BLaER1 treated with 17β-estradiol and CSF1 and Interleukin-3, amounts not matched to agents 10 nM and 100 nM (cell line): ENCODE data around the gene KRTAP5-5.
"Not testable (repeated sequence)": the region's sequence is repeated elsewhere in the genome, so short reads cannot be mapped to it uniquely, and the experiment has no call there.

Experiments used
- H3K27ac ChIP-seq, 11 experiments: shearing (Covaris generic); formaldehyde crosslinking; 2 replicates each; pipeline ENCODE4 v1.8.1; 2022
- H3K27me3 ChIP-seq, 11 experiments: shearing (Covaris generic); formaldehyde crosslinking; 2 replicates each; pipeline ENCODE4 v1.8.1; 2022
- H3K36me3 ChIP-seq, 11 experiments: shearing (Covaris generic); formaldehyde crosslinking; 2 replicates each; pipeline ENCODE4 v1.8.1; 2022
- H3K4me1 ChIP-seq, 10 experiments: shearing (Covaris generic); formaldehyde crosslinking; 2 replicates each; pipeline ENCODE4 v1.8.1; 2022
- H3K4me2 ChIP-seq, 11 experiments: shearing (Covaris generic); formaldehyde crosslinking; 2 replicates each; pipeline ENCODE4 v1.8.1; 2022
- H3K4me3 ChIP-seq, 10 experiments: shearing (Covaris generic); formaldehyde crosslinking; 2 replicates each; pipeline ENCODE4 v1.8.1; 2022
- H3K9ac ChIP-seq, 11 experiments: shearing (Covaris generic); formaldehyde crosslinking; 2 replicates each; pipeline ENCODE4 v1.8.1; 2022
- H3K9me3 ChIP-seq, 11 experiments: shearing (Covaris generic); formaldehyde crosslinking; replicated peaks in 1 of 11; 2 replicates each; pipeline ENCODE4 v1.8.1; 2022
- H4K20me1 ChIP-seq, 11 experiments: shearing (Covaris generic); formaldehyde crosslinking; 2 replicates each; pipeline ENCODE4 v1.8.1; 2022
- Cebpa-rat ChIP-seq, 11 experiments: shearing (Covaris generic); IDR thresholded peaks; 2 replicates each; pipeline ENCODE4 v1.8.1; 2022

Gene KRTAP5-5, protein sequence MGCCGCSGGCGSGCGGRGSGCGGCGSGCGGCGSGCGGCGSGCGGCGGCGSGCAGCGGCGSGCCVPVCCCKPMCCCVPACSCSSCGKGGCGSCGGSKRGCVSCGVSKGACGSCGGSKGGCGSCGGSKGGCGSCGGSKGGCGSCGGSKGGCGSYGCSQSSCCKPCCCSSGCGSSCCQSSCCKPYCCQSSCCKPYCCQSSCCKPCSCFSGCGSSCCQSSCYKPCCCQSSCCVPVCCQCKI

GRCh38 chr11:1629326-1630185, at the start of gene KRTAP5-5:
Gene KRTAP5-5 (plus strand): TSS chr11:1629775. CDS start chr11:1629841, 66 bp downstream.
- no peaks in the 10 kb centered on the region for H3K9me3 ChIP-seq
- no peak within 1 kb of the TSS for H3K27ac ChIP-seq
- no peak within 1 kb of the TSS for H3K9ac ChIP-seq
- H4K20me1 ChIP-seq: no peaks in the 10 kb centered on the region; a peak in 1 of 22 replicates
- no peaks in the 10 kb centered on the region for H3K36me3 ChIP-seq
- H3K27me3 ChIP-seq: peaks cover 0 to 11% (median 0%) of the 10 kb centered on the region in 11 experiments; a peak in 3 of 22 replicates
- peak within 1 kb of the TSS in 5 of 11 experiments; percentile 0 to 36 (median 9); a peak in 4 of 22 replicates for H3K4me2 ChIP-seq
- no peak within 1 kb of the TSS for H3K4me3 ChIP-seq
- no peak for TF ChIP-seq Cebpa-rat (IDR thresholded peaks at IDR 0.05)
- H3K4me1 ChIP-seq: peaks cover 0 to 16% (median 4%) of the 10 kb centered on the region in 10 experiments; a peak in 9 of 20 replicates

- Histone ChIP-seq H3K4me1 (peaks cover 34 to 46% (median 36%) of the 10 kb centered on the region in 10 experiments), H3K36me3 (no peaks in the 10 kb centered on the region; a peak in 2 of 22 replicates), H3K27ac (no peak overlapping the region), H3K9me3 (peaks cover 31 to 55% (median 51%) of the 10 kb centered on the region in 11 experiments), H3K4me3 (0 out of 20 replicates have a peak overlapping the region, but pooled peaks of 1 of the 10 experiments have one; percentile 14), H4K20me1 (no peaks in the 10 kb centered on the region), H3K9ac (no peak overlapping the region), H3K27me3 (peaks cover 0 to 50% (median 45%) of the 10 kb centered on the region in 11 experiments; a peak in 18 of 22 replicates), H3K4me2 (no peak overlapping the region)
- no peak for TF ChIP-seq Cebpa-rat (IDR thresholded peaks at IDR 0.05)
Observed at GRCh38 chr11:1581976-1582375, 47.6 kb upstream of the KRTAP5-5 start.

DNA sequence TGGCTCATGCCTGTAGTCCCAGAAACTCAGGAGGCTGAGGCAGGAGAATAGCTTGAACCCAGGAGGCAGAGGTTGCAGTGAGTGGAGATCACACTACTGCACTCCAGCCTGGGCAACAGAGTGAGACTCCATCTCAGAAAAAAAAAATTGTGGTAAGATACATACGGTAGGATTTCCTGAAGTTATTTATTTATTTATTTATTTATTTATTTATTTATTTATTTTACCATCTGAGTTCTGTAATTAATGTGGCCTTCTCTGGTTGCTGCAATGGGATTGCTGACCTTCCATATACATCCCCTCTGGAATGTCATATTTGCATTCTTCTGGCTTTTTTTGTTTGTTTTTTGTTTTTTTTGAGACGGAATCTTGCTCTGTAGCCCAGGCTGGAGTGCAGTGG, 46.7 kb upstream of the KRTAP5-5 start:
- H3K4me2 ChIP-seq, H3K27ac ChIP-seq, H4K20me1 ChIP-seq, H3K9ac ChIP-seq, H3K4me3 ChIP-seq, H3K36me3 ChIP-seq: not testable (repeated sequence)
- peaks cover 44 to 55% (median 46%) of the 10 kb centered on the region in 10 experiments for H3K4me1 ChIP-seq
- H3K9me3 ChIP-seq: peaks cover 27 to 55% (median 47%) of the 10 kb centered on the region in 11 experiments
- peaks cover 0 to 49% (median 41%) of the 10 kb centered on the region in 11 experiments; a peak in 18 of 22 replicates for H3K27me3 ChIP-seq

GRCh38 chr11:1584661-1585370, 44.8 kb upstream of the KRTAP5-5 start, which contains the start of gene KRTAP5-1:
Gene KRTAP5-1 (minus strand): TSS chr11:1585283. CDS start chr11:1585249, 34 bp downstream.
- Histone ChIP-seq H3K4me3 (peak within 1 kb of the TSS in 5 of 10 experiments; percentile 0 to 51 (median 38); a peak in 7 of 20 replicates), H3K4me1 (peaks cover 59 to 66% (median 63%) of the 10 kb centered on the region in 10 experiments), H3K9me3 (peaks cover 11 to 51% (median 35%) of the 10 kb centered on the region in 11 experiments; a peak in 21 of 22 replicates), H3K27ac (peak within 1 kb of the TSS in 10 of 11 experiments; percentile 64 to 99 (median 96); a peak in 20 of 22 replicates), H3K27me3 (peaks cover 0 to 35% (median 26%) of the 10 kb centered on the region in 11 experiments; a peak in 18 of 22 replicates), H3K9ac (peak within 1 kb of the TSS in 10 of 11 experiments; percentile 54 to 86 (median 70); a peak in 16 of 22 replicates), H3K4me2 (peak within 1 kb of the TSS; percentile 78 to 94 (median 85))
- not testable (repeated sequence) for H3K36me3 ChIP-seq, H4K20me1 ChIP-seq

- H3K9me3 ChIP-seq: peaks cover 5 to 46% (median 29%) of the 10 kb centered on the region in 11 experiments; a peak in 21 of 22 replicates
- peak in 4 of 11 experiments; percentile 67 to 94 (median 84); a peak in 8 of 22 replicates for TF ChIP-seq Cebpa-rat (IDR thresholded peaks at IDR 0.05)
- peak overlapping the region in 3 of 10 experiments; percentile 5 to 19 (median 12); a peak in 1 of 20 replicates for H3K4me3 ChIP-seq
- H3K27me3 ChIP-seq: peaks cover 0 to 27% (median 21%) of the 10 kb centered on the region in 11 experiments; a peak in 18 of 22 replicates
- H3K4me2 ChIP-seq: peak overlapping the region; percentile 78 to 94 (median 85)
- H4K20me1 ChIP-seq: no peaks in the 10 kb centered on the region
- H3K27ac ChIP-seq: peak overlapping the region in 10 of 11 experiments; percentile 91 to 99 (median 96); a peak in 20 of 22 replicates
- peaks cover 68 to 78% (median 72%) of the 10 kb centered on the region in 10 experiments for H3K4me1 ChIP-seq
- peak overlapping the region in 9 of 11 experiments; percentile 74 to 86 (median 81); a peak in 15 of 22 replicates for H3K9ac ChIP-seq
- peaks cover 0 to 6% (median 0%) of the 10 kb centered on the region in 11 experiments; a peak in 3 of 22 replicates for H3K36me3 ChIP-seq
Observed at GRCh38 chr11:1586699-1587098, 42.9 kb upstream of the KRTAP5-5 start.

- TF ChIP-seq Cebpa-rat (IDR thresholded peaks at IDR 0.05): peak; percentile 87 to 99 (median 99)
- not testable (repeated sequence) for H4K20me1 ChIP-seq, H3K36me3 ChIP-seq, H3K27me3 ChIP-seq
- peak overlapping the region; percentile 74 to 86 (median 81); a peak in 21 of 22 replicates for H3K9ac ChIP-seq
- peaks cover 57 to 68% (median 63%) of the 10 kb centered on the region in 10 experiments for H3K4me1 ChIP-seq
- peak overlapping the region; percentile 78 to 94 (median 85) for H3K4me2 ChIP-seq
- peaks cover 0 to 37% (median 21%) of the 10 kb centered on the region in 11 experiments; a peak in 17 of 22 replicates for H3K9me3 ChIP-seq
- H3K27ac ChIP-seq: peak overlapping the region; percentile 77 to 99 (median 96)
- peak overlapping the region in 6 of 10 experiments; percentile 27 to 60 (median 40); a peak in 11 of 20 replicates for H3K4me3 ChIP-seq
Observed at GRCh38 chr11:1589191-1589963, 40.2 kb upstream of the KRTAP5-5 start.

- H3K4me1 ChIP-seq: peaks cover 51 to 63% (median 57%) of the 10 kb centered on the region in 10 experiments
- TF ChIP-seq Cebpa-rat (IDR thresholded peaks at IDR 0.05): no peak
- H4K20me1 ChIP-seq: no peaks in the 10 kb centered on the region
- peak overlapping the region; percentile 77 to 99 (median 96) for H3K27ac ChIP-seq
- no peaks in the 10 kb centered on the region for H3K27me3 ChIP-seq
- H3K9me3 ChIP-seq: peaks cover 0 to 37% (median 21%) of the 10 kb centered on the region in 11 experiments; a peak in 17 of 22 replicates
- peak overlapping the region in 6 of 10 experiments; percentile 27 to 60 (median 40); a peak in 10 of 20 replicates for H3K4me3 ChIP-seq
- H3K9ac ChIP-seq: peak overlapping the region in 10 of 11 experiments; percentile 36 to 86 (median 81); a peak in 20 of 22 replicates
- peak overlapping the region; percentile 43 to 94 (median 80) for H3K4me2 ChIP-seq
- peaks cover 0 to 6% (median 0%) of the 10 kb centered on the region in 11 experiments; a peak in 3 of 22 replicates for H3K36me3 ChIP-seq
Observed at GRCh38 chr11:1589996-1590395, 39.6 kb upstream of the KRTAP5-5 start.
